ENCODE data around the gene AUTS2. TPM values are rescaled to one million over a fixed set of nuclear protein-coding genes. Genes with fewer than 3 reads are reported as not detected.
A peak's percentile ranks its signal among the peaks of the same experiment; 100 is the strongest.

AUTS2 gene
- total RNA-seq, 1 donor from 2014 or later: 49.8 TPM

- DNase-seq (ENCODE audit: low spot score): no peak
Observed at GRCh38 chr7:70668606-70669358, 1070.5 kb downstream of the AUTS2 start.

DNA sequence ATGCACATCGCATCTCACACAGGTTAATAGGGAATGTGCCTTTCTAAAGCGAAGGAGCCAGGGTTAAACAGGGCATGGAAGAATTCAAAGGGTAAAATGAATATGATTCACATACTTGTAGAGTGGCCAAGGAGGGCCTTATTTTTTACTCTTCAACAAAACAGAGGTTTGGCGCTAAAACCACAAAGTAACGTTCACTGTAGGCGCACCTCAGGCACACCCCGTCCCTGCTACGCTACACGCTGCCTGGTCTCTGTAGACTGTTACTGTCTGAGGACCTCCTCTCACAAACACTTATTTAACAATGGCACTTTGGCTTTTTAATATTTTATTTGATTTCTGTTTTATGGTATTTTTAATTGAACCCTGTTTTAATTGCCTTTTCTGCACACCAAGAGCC, 1071.6 kb downstream of the AUTS2 start:
- no peak for DNase-seq (ENCODE audit: low spot score)

- no peak for DNase-seq (ENCODE audit: low spot score)
Observed at GRCh38 chr7:70670288-70670687, 1072.0 kb downstream of the AUTS2 start.

- DNase-seq (ENCODE audit: low spot score): no peak
Observed at GRCh38 chr7:70673778-70674570, 1075.7 kb downstream of the AUTS2 start.

DNA sequence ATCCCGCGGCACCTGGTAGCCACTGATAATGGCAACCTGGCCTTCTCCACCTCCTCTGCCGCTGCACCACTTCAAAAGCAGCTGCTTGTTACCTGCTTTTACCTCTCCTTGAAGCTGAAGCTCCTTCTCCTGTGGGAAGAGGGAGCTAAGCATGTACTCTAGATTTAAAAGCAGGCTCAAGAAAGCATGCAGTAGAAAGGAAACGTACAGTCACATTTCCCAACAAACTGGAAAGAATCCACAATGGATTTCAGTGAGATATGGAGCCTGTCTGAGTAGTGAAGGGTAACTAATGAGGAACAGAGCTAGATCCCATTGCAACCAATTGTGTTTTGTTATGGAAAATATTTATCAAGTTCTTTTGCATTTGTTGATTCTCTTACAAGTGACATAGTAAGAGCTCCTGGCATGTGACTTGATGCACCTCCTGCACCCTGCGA, 1076.3 kb downstream of the AUTS2 start:
- peak; percentile 74 for DNase-seq (ENCODE audit: low spot score)

- no peak for DNase-seq (ENCODE audit: low spot score)
Observed at GRCh38 chr7:70676243-70676642, 1078.0 kb downstream of the AUTS2 start.

DNA sequence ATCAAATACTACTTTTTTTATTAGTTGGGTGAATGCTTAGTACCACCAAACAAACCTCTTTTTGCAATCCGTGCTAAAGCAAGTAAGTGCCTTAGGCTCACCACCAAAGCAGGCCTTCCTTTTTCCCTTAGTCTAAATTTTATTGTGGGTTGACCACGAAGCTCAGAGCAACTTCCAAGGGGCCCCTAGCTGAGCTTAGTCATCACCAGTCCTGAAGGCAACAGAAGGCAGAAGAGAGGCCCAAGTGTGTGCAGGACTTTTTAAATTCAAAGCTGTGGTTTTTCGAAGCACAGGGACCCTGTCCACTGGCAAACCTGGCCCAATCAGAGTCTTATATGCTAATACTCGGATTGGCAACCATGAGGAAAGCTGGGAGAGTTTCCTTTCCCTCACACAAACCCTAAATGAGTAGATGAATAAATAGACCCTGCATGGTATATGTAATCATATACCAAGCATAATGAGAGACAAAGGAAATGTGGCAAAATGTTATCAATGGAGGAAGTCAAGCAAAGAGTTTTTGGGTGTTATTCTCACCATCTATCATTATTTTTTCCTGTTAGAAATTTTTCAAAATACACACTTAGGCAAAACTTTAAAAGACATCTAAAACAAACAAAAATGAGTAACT, 1080.5 kb downstream of the AUTS2 start:
- DNase-seq (ENCODE audit: low spot score): peak; percentile 39

DNA sequence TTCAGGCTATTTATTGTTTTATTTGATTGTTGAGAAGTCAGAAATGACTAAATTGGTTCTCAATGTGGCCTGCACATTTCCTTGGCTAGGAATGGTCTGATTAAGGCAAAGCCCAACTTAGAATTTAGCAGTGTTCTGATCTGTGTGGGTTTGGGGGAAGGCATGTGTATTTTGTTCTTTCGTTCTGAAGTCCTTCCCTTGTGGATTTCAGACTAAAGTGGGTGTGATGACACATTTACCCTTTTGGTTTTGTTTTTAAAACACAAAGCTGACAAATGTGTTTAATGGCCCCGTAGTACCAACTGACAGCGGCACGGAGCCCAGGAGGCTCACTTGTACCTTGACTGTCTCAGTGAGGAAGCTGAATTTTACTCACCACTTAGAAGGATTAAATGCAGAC, 1081.4 kb downstream of the AUTS2 start:
- peak; percentile 10 for DNase-seq (ENCODE audit: low spot score)

DNA sequence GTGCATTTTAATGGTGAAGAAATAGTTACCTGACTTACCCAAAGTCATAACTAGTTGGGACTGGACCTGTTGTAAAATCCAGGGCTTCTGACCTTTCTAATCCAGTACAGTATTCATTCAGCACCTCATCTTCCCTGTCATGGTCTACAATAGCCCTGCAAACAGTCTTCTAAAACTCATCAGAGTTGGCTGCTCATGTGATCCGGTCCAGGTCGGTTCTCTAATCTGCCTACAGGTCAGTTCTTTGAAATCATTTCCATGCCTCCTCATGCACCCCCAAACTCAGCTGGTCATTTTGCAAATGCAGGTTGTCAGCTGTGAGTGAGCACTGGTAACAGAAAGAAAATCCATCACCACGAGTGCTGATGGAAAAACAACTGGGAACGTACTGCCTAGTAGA, 1082.0 kb downstream of the AUTS2 start:
- no peak for DNase-seq (ENCODE audit: low spot score)

GRCh38 chr7:70680743-70681468, 1082.6 kb downstream of the AUTS2 start:
- DNase-seq (ENCODE audit: low spot score): no peak

DNA sequence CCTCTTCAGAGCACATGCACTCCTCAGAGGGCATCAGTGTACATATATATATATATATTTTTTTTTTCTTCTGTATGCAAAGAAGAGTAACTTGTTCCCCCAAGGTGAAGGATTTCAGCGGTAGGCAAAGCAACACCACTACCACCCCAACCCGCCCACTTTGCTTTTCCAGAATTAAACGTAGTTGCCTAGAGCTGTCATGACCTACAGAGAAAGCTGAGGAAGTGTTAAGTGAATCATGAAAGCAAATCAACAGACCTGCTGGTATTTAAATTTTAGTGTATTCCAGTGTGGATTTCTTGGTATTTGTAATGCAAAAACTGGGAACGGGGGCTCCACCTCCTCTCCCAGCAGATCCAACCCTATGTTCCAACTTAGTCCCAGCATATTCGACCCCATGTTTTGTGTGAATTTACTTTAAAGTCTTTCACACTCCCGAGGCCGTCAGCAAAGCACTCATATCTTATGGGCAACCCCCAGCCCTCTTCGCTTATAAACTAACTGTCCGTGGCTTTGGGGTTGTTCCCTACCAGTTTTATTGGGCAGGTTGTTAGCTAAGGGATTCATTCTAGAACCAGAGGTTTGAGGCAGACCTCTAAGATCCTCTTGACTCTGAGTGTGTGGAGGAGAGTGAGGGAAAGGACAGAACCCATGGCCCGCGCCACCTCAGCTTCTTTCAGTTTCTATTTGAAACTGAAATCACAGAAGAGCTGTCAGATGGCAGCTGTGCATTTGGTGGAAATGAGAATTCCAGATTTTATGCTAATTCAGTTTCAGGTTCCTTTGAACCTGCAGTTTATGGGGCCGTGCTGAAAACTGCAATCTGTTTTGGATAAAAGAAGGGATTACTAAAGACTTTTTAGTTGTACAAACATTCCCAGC, 1083.4 kb downstream of the AUTS2 start:
- DNase-seq (ENCODE audit: low spot score): no peak

DNA sequence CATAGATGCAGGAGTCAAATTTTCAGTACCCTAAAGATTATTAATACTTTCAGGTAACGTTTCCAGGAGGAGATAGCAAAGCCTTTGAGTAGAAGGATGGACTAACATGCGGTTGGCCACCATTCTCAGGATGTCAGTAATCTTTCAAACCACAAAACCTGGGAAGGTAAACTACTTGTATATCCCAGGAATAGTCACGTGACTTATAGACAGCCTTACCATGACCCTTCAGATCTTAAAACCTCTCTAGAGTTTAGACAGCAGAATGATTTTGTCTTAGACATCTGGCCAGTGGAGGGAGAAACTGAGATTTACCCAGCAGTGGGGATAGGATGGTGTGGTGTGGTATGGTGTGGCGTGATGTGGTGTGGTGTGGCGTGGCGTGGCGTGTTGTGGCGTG, 1085.9 kb downstream of the AUTS2 start:
- no peak for DNase-seq (ENCODE audit: low spot score)

- peak; percentile 14 for DNase-seq (ENCODE audit: low spot score)
Observed at GRCh38 chr7:70693321-70693685, 1095.0 kb downstream of the AUTS2 start.

DNA sequence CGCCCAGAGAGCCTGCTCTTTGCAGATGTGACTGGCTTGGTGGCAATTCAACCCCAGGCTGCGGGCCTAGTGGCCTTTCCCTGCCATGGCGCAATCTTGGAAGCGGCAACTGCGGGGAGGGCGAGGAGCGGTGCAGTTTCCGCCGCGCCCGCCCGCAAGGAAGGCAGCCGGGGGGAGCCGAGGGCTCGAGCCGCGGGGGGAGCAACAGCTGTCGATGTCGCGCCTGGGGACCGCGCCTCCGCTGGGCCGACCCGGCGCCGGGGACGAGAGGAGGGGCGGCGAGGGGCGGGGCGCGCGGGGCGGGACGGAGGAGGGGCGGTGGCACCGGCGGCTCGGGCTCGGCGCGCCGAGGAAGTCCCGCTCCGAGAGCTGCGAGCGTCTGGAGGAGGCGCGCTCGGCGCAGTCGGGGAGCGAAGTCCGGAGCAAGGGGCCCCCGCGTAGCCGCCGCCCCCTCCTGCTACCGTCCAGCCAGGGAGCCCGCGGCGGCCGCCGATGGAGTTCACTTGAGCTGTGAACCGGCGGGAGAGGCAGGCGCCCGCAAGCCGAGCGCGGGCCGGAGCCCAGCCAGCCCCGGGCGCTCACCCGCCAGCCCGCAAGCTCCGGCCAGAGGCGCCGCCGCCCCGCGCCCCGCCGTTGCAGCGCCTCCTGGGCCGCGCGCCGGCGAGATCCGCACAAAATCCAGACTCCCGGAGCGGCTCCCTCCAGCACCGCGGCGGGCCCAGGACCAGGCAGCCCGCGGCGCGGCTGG, 1095.6 kb downstream of the AUTS2 start:
- DNase-seq (ENCODE audit: low spot score): peak; percentile 70

GRCh38 chr7:70694434-70694970, 1096.2 kb downstream of the AUTS2 start:
- DNase-seq (ENCODE audit: low spot score): peak; percentile 52

- DNase-seq (ENCODE audit: low spot score): peak; percentile 37
Observed at GRCh38 chr7:70694971-70695794, 1096.9 kb downstream of the AUTS2 start.

GRCh38 chr7:70695795-70696083, 1097.5 kb downstream of the AUTS2 start:
- DNase-seq (ENCODE audit: low spot score): no peak

GRCh38 chr7:70696201-70696754, 1098.0 kb downstream of the AUTS2 start:
- DNase-seq (ENCODE audit: low spot score): peak; percentile 13

Data from umbilical cord (tissue), 2 donors.